ENCODE measurements around the gene ITPRIP. TPM values are rescaled to one million over a fixed set of nuclear protein-coding genes. Genes with fewer than 3 reads are reported as not detected.

The ITPRIP gene
- total and polyA plus RNA-seq, 2 of the 8 experiments (the other 6 are each of a cell fraction or from before 2014, with no cell fraction given): 15.3 to 16.9 TPM

GRCh38 chr10:104331208-104331838 is 6.9 kb downstream of the ITPRIP start:
- H3K79me1 ChIP-seq (ENCODE audit: low read depth, low read length): peaks cover 32% of the 10 kb centered on the region
- POLR2A ChIA-PET (ENCODE audit: partially characterized antibody): interaction anchor here (1.2 to 4.9 kb wide), 2 partner anchors 7 to 9 kb away, joined by 5 to 37 read pairs; partner anchors contain the start of gene ITPRIP
- TF ChIP-seq JUN (IDR thresholded peaks at IDR 0.05; ENCODE audit: low read depth, low read length) (peak; percentile 45; the same call in 1 of the 2 replicates), TCF12 (IDR thresholded peaks at IDR 0.05; ENCODE audit: low read depth, low read length) (0 out of 2 replicates have a peak, but pooled peaks have one; percentile 27), POLR2AphosphoS5 (IDR thresholded peaks at IDR 0.05; ENCODE audit: low read depth, low read length) (0 out of 2 replicates have a peak, but pooled peaks have one; percentile 27), JUND (IDR thresholded peaks at IDR 0.05; ENCODE audit: low read length) (peak; percentile 82), SAP30 (IDR thresholded peaks at IDR 0.05; ENCODE audit: insufficient read depth, insufficient replicate concordance, low read length) (peak; percentile 43), EGR1 (IDR thresholded peaks at IDR 0.05; ENCODE audit: borderline replicate concordance, low read depth, low read length) (0 out of 2 replicates have a peak, but pooled peaks have one; percentile 10), CTCF (IDR thresholded peaks at IDR 0.05; ENCODE audit: control extremely low read depth in 1 of 3, insufficient read depth in 1 of 3, low read depth in 1 of 3, low read length in 3 of 3) (no peak), MAX (IDR thresholded peaks at IDR 0.05) (peak; percentile 74), TEAD4 (IDR thresholded peaks at IDR 0.05; ENCODE audit: low read depth, low read length) (no peak)

More at GRCh38 chr10:104331208-104331838, 6.9 kb downstream of the ITPRIP start:
- peak overlapping the region; percentile 51 to 53 for H3K4me2 ChIP-seq (ENCODE audit: insufficient read depth in 1 of 2, low read depth in 2 of 2, low read length in 2 of 2)
- peaks cover 4 to 11% of the 10 kb centered on the region in 2 experiments for H4K20me1 ChIP-seq (replicated peaks in 1 of 2; ENCODE audit: control insufficient read depth in 1 of 2, insufficient read depth in 2 of 2, low read length in 2 of 2)
- H2BK15ac ChIP-seq (ENCODE audit: low read length): peak overlapping the region; percentile 67; the same call in 1 of the 2 replicates
- H2BK120ac ChIP-seq (replicated peaks; ENCODE audit: low read depth, low read length): peak overlapping the region; percentile 47
- H3K9ac ChIP-seq (replicated peaks in 1 of 4; ENCODE audit: extremely low read depth in 1 of 4, low read depth in 3 of 4, low read length in 3 of 4): peak overlapping the region in 2 of 4 experiments; percentile 36 to 46; a peak in 2 of 7 replicates
- H3K27ac ChIP-seq (ENCODE audit: low read depth, low read length): peak overlapping the region; percentile 53; the same call in 1 of the 2 replicates
- H4K8ac ChIP-seq (ENCODE audit: extremely low read depth, insufficient read depth, low read length): no peak overlapping the region
- H3K4me1 ChIP-seq (replicated peaks in 1 of 4; ENCODE audit: control insufficient read depth in 3 of 4, insufficient read depth in 4 of 4, low read length in 3 of 4): peaks cover 52 to 83% (median 64%) of the 10 kb centered on the region in 4 experiments
- H3K9me3 ChIP-seq (ENCODE audit: insufficient read depth in 2 of 2, low read depth in 1 of 2, low read length in 1 of 2): no peaks in the 10 kb centered on the region
- H3K4ac ChIP-seq (replicated peaks; ENCODE audit: insufficient read length, low read depth, low read length): peak overlapping the region; percentile 17
- CTCF ChIA-PET (ENCODE audit: partially characterized antibody): interaction anchor here (0.8 to 18.5 kb wide), 6 partner anchors 9 to 57 kb away, joined by 3 to 166 read pairs (median 8); partner anchors contain the start of gene CFAP58
- no peaks in the 10 kb centered on the region for H3K27me3 ChIP-seq (replicated peaks in 1 of 4; ENCODE audit: control insufficient read depth in 3 of 4, extremely low read depth in 1 of 4, insufficient read depth in 3 of 4, low read length in 3 of 4)
- 22% methylated on average over 9 of the region's 9 CpGs; no CpG with 5 or more reads in 1 of the 2 experiments for WGBS, 2 experiments (ENCODE audit: extremely low coverage in 1 of 2, insufficient coverage in 1 of 2, insufficient read length in 1 of 2, insufficient replicate concordance in 2 of 2, low coverage in 1 of 2, low lambda C conversion rate in 2 of 2, missing lambda C conversion rate in 1 of 2)
- peak overlapping the region; percentile 65 for H3K18ac ChIP-seq (ENCODE audit: extremely low read depth, low read length)
- H4K91ac ChIP-seq (replicated peaks; ENCODE audit: insufficient read length, low read length): peak overlapping the region; percentile 78
- DNase-seq (ENCODE audit: low read depth in 1 of 2, low spot score in 2 of 2) (no peak), FAIRE-seq (no peak)
- peak overlapping the region in 1 of 4 experiments; percentile 11; a peak in 1 of 8 replicates for H3K4me3 ChIP-seq (ENCODE audit: extremely low read depth in 1 of 4, insufficient read depth in 2 of 4, low read depth in 3 of 4, low read length in 4 of 4)
- no peaks in the 10 kb centered on the region for H3K36me3 ChIP-seq (ENCODE audit: control insufficient read depth in 2 of 4, insufficient read depth in 4 of 4, low read length in 3 of 4)
- no peak overlapping the region for H3K14ac ChIP-seq (ENCODE audit: insufficient read length)
- no peaks in the 10 kb centered on the region for H3K23me2 ChIP-seq (ENCODE audit: low read depth, low read length)
- H2BK5ac ChIP-seq (ENCODE audit: low read depth, low read length): peak overlapping the region; percentile 72; the same call in 1 of the 2 replicates
- no peak overlapping the region; the same call in 1 of the 2 replicates for H2BK20ac ChIP-seq (ENCODE audit: low read length)
- H4K5ac ChIP-seq (ENCODE audit: insufficient read length, low read depth, low read length): no peak overlapping the region
- peak overlapping the region; percentile 30 for H2AK5ac ChIP-seq (ENCODE audit: low read depth, low read length)
- H2BK12ac ChIP-seq (ENCODE audit: low read depth, low read length): peak overlapping the region; percentile 82; the same call in 1 of the 2 replicates
- no peak overlapping the region for H3K56ac ChIP-seq (replicated peaks; ENCODE audit: insufficient read length, low read depth, low read length)
- H3K79me2 ChIP-seq (ENCODE audit: control insufficient read depth in 1 of 2, insufficient read depth in 2 of 2, low read length in 2 of 2): peaks cover 18 to 88% of the 10 kb centered on the region in 2 experiments; a peak in 3 of 4 replicates
- no peak overlapping the region for H2AFZ ChIP-seq (ENCODE audit: low read length)
- no peak overlapping the region for H3K23ac ChIP-seq (ENCODE audit: insufficient read length)

Data from H1 (cell line).